22Rv1 (cell line): ENCODE data around the gene SMYD3.

ENCODE experiments used
- CTCF ChIP-seq: fragments of 450-650 bp; IDR thresholded peaks from 2 replicates; pipeline ENCODE4 v1.5.1; 2017; ENCODE audit warnings: mild to moderate bottlenecking
- ZFX ChIP-seq: fragments of 450-650 bp; IDR thresholded peaks from 2 replicates; pipeline ENCODE4 v1.6.1; 2017; ENCODE audit warnings: antibody characterized with exemption, borderline replicate concordance

- no peak for TF ChIP-seq CTCF
- TF ChIP-seq ZFX = no peak
These were observed 630.5 kb downstream of the SMYD3 start for GRCh38 chr1:245876586-245876985.
